Parathyroid adenoma (tissue), 2 donors: ENCODE measurements around the gene ACKR2.

ENCODE experiments used
- H2AFZ ChIP-seq: fragments of 300-600 bp; sonication (generic); one replicate; pipeline ENCODE4 v1.7.0; 2017; ENCODE audit warnings: antibody characterized with exemption, mild to moderate bottlenecking
- H3K27ac ChIP-seq: fragments of 300-600 bp; sonication (generic); one replicate; pipeline ENCODE4 v1.7.0; 2017
- H3K27me3 ChIP-seq: fragments of 300-600 bp; sonication (generic); one replicate; pipeline ENCODE4 v1.7.0; 2017; ENCODE audit warnings: low read length; ENCODE audit not compliant: control insufficient read depth, insufficient read depth
- H3K36me3 ChIP-seq: fragments of 300-600 bp; sonication (generic); one replicate; pipeline ENCODE4 v1.7.0; 2017; ENCODE audit warnings: low read length; ENCODE audit not compliant: control insufficient read depth, insufficient read depth
- H3K4me1 ChIP-seq: fragments of 300-600 bp; sonication (generic); one replicate; pipeline ENCODE4 v1.7.0; 2017; ENCODE audit warnings: control low read depth
- H3K4me2 ChIP-seq: fragments of 300-600 bp; sonication (generic); one replicate; pipeline ENCODE4 v1.7.0; 2017; ENCODE audit warnings: low read length
- H3K4me3 ChIP-seq: fragments of 300-600 bp; sonication (generic); one replicate; pipeline ENCODE4 v1.7.0; 2017; ENCODE audit warnings: low read depth, low read length
- H3K79me2 ChIP-seq: fragments of 300-600 bp; sonication (generic); one replicate; pipeline ENCODE4 v1.7.0; 2017; ENCODE audit warnings: control low read depth
- H3K9ac ChIP-seq: fragments of 300-600 bp; sonication (generic); one replicate; pipeline ENCODE4 v1.7.0; 2017; ENCODE audit warnings: mild to moderate bottlenecking
- H3K9me3 ChIP-seq: fragments of 300-600 bp; sonication (generic); one replicate; pipeline ENCODE4 v1.7.0; 2017; ENCODE audit warnings: low read length; ENCODE audit not compliant: control insufficient read depth
- CTCF ChIP-seq: fragments of 300-600 bp; sonication (generic); IDR thresholded peaks from one replicate; pipeline ENCODE4 v1.7.0; 2017; ENCODE audit warnings: antibody characterized with exemption, mild to moderate bottlenecking
- donor health status: primary hyperparathyroidism.

Gene ACKR2

GRCh38 chr3:42873221-42873982 lies 64.2 kb downstream of the ACKR2 start:
- Histone ChIP-seq H3K4me1 (peaks cover 5% of the 10 kb centered on the region), H3K4me2 (no peak overlapping the region), H3K27me3 (no peaks in the 10 kb centered on the region), H3K36me3 (no peaks in the 10 kb centered on the region), H3K4me3 (no peak overlapping the region), H3K9ac (no peak overlapping the region), H3K9me3 (no peaks in the 10 kb centered on the region), H3K27ac (no peak overlapping the region), H2AFZ (no peak overlapping the region), H3K79me2 (no peaks in the 10 kb centered on the region)
- TF ChIP-seq CTCF: no peak

GRCh38 chr3:42874749-42875148 lies 65.5 kb downstream of the ACKR2 start:
- no peak overlapping the region for H3K4me2 ChIP-seq
- no peaks in the 10 kb centered on the region for H3K36me3 ChIP-seq
- no peak overlapping the region for H3K27ac ChIP-seq
- H2AFZ ChIP-seq: no peak overlapping the region
- H3K9me3 ChIP-seq: no peaks in the 10 kb centered on the region
- no peak overlapping the region for H3K4me3 ChIP-seq
- H3K27me3 ChIP-seq: no peaks in the 10 kb centered on the region
- no peak overlapping the region for H3K9ac ChIP-seq
- TF ChIP-seq CTCF: no peak
- peaks cover 5% of the 10 kb centered on the region for H3K4me1 ChIP-seq
- no peaks in the 10 kb centered on the region for H3K79me2 ChIP-seq

GRCh38 chr3:42875325-42876151 lies 66.3 kb downstream of the ACKR2 start, which contains the start of gene CYP8B1:
TSS of gene CYP8B1 (minus strand) at chr3:42875879. CDS start at chr3:42875816, 63 bp downstream.
- H3K27me3 ChIP-seq: no peaks in the 10 kb centered on the region
- H3K27ac ChIP-seq: no peak within 1 kb of the TSS
- no peak within 1 kb of the TSS for H3K4me3 ChIP-seq
- no peak within 1 kb of the TSS for H2AFZ ChIP-seq
- no peak within 1 kb of the TSS for H3K9ac ChIP-seq
- H3K9me3 ChIP-seq: no peaks in the 10 kb centered on the region
- no peak for TF ChIP-seq CTCF
- H3K79me2 ChIP-seq: no peaks in the 10 kb centered on the region
- H3K4me1 ChIP-seq: peaks cover 5% of the 10 kb centered on the region
- no peak within 1 kb of the TSS for H3K4me2 ChIP-seq
- H3K36me3 ChIP-seq: no peaks in the 10 kb centered on the region

- no peak overlapping the region for H3K4me3 ChIP-seq
These were observed 67.2 kb downstream of the ACKR2 start for GRCh38 chr3:42876401-42876800.

More at GRCh38 chr3:42876401-42876800, 67.2 kb downstream of the ACKR2 start:
- Histone ChIP-seq H3K27me3 (no peaks in the 10 kb centered on the region), H2AFZ (no peak overlapping the region), H3K79me2 (no peaks in the 10 kb centered on the region), H3K36me3 (no peaks in the 10 kb centered on the region), H3K4me2 (no peak overlapping the region), H3K4me1 (peaks cover 8% of the 10 kb centered on the region), H3K9ac (no peak overlapping the region), H3K27ac (no peak overlapping the region), H3K9me3 (no peaks in the 10 kb centered on the region)
- TF ChIP-seq CTCF: no peak
